HTR-8/SVneo (cell line): Measurements from ENCODE around the gene DZIP1.
A peak's percentile ranks its signal among the peaks of the same experiment; 100 is the strongest.

ENCODE experiments used
- DNase-seq: peaks from one replicate; pipeline ENCODE4 v3.0.0; 2011; ENCODE audit warnings: low spot score, mixed read lengths; ENCODE audit not compliant: insufficient read length
- FAIRE-seq: peaks from 2 replicates; lab custom pipeline; 2011; peaks lifted over from hg19 to GRCh38; lab: Jason Lieb, UNC

Gene DZIP1

GRCh38 chr13:95553581-95554385 lies 90.7 kb downstream of the DZIP1 start:
- no peak for FAIRE-seq

DNA sequence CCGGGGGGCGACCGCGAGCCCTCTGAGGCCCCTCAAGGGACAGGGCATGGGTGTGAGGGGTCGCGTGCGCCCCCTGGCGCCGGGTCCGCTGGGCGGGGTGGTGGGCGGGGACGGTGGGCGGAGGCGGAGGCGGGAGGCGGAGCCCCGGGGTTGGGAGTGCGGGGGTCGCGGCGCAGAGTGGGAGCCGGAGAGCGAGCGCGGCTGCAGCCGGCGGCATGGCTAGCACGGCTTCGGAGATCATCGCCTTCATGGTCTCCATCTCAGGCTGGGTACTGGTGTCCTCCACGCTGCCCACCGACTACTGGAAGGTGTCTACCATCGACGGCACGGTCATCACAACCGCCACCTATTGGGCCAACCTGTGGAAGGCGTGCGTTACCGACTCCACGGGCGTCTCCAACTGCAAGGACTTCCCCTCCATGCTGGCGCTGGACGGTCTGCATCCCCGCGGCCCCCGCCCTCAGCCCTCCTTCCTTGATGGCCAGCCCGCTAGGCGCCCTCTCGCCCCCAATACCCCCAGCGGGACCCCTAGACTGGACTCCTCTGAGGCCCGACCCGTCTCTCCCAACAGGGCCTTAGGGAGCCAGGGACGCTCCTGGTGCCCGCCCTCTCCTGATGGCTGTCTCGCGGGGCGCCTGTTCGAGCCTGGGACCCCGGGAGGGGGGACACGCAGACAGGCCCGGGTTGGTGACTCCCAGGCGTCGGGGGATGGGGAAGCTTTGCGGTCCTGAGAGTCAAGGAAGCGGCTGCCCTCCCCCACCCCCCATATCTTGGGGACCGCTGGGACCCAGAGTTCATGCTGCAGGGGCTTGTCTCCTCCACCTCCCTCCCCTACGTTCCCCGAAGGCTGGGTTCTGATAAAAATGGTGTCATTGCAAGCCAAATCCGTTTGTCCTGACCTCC lies 91.7 kb downstream of the DZIP1 start, which contains the start of gene CLDN10:
Gene CLDN10, plus strand, starts transcription at position 182 of the 903 bp plus-strand sequence. Its CDS starts 34 bp downstream, at position 216.
- FAIRE-seq = no peak
- no peak for DNase-seq

More at GRCh38 chr13:95553581-95554385, 90.7 kb downstream of the DZIP1 start:
- no peak for DNase-seq

- no peak for FAIRE-seq
- no peak for DNase-seq
Measured at GRCh38 chr13:95552208-95552538, 92.3 kb downstream of the DZIP1 start.

- DNase-seq = no peak
- no peak for FAIRE-seq
Measured at GRCh38 chr13:95547531-95548167, 96.9 kb downstream of the DZIP1 start.

DNA sequence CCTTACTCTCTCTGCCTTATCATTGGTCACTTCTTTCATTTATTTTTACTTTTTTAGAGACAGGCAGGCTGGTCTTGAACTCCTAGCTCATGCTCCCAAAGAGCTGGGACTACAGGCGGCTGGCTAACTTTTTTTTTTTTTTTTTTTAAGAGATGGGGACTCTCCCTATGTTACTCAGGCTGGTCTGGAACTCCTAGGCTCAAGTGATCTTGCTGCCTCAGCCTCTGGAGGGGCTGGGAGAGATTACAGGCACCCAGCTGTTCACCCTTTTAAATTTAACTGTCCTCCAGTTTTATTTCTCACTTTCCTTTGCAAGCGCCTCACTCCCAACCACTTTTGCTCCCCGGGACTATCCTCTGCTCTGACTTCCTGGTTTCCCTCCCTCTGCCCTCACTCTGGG lies 97.6 kb downstream of the DZIP1 start:
- no peak for DNase-seq
- no peak for FAIRE-seq

GRCh38 chr13:95544293-95544692 lies 100.2 kb downstream of the DZIP1 start:
- no peak for FAIRE-seq

DNA sequence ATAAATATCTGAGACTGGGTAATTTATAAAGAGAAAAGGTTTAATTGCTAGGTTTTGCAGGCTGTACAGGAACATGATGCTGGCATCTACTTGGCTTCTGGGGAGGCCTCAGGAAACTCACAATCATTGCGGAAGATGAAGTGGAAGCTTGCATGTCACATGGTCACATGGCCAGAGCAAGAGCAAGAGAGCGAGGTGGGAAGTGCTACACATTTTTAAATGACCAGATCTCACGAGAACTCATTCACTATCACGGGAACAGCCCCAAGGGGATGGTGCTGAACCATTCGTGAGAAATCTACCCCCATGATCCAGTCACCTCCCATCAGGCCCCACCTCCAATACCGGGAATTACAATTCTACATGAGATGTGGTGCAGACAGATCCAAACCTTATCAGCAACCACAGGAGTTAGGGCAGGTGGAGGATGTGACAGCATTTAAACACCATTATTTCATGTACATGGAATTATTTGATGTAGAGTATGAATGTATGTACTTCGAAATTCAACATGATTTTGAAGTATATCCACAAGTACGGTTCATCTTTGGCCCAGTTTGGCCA lies 102.5 kb downstream of the DZIP1 start:
- DNase-seq (no peak), FAIRE-seq (no peak)

More at GRCh38 chr13:95544293-95544692, 100.2 kb downstream of the DZIP1 start:
- DNase-seq = no peak

DNA sequence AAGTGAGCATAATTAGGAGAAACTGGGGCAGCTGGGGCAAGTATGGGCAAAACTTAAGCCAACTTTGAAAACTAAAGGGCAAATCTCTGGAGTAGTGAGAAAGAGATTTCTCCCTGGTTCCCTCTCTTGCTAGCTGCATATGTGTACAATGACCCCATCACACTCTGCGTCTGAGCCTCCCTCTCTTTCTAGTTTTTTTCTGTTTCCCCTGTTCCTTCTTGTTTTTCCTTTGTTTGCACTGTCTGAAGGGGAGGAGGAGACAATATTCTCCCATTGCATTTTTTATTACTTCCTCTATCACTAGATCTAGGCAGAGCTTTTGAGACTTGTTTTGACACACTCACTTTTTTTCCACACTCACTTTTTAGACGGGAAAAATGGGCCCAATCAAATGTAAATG lies 103.2 kb downstream of the DZIP1 start:
- FAIRE-seq (no peak), DNase-seq (no peak)

DNA sequence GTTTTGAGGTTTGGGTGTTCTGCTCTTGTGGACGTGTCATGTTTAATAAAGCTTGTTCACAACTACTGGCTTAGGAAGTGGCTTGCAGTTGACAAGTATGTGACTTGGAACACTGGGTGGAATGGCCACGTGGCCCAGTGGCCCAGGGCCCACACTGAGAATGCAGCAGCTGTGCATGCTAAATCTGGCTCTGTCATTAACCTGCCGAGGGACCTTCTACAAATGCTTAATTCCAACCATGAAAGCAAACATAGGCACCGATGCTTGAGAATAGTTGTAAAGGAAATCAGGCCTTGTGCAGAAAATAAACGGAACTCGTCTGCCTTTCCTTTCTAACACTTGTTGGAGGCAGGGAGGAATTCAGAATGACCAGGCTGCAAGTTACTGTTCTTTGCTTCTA lies 103.6 kb downstream of the DZIP1 start:
- no peak for FAIRE-seq
- no peak for DNase-seq

DNA sequence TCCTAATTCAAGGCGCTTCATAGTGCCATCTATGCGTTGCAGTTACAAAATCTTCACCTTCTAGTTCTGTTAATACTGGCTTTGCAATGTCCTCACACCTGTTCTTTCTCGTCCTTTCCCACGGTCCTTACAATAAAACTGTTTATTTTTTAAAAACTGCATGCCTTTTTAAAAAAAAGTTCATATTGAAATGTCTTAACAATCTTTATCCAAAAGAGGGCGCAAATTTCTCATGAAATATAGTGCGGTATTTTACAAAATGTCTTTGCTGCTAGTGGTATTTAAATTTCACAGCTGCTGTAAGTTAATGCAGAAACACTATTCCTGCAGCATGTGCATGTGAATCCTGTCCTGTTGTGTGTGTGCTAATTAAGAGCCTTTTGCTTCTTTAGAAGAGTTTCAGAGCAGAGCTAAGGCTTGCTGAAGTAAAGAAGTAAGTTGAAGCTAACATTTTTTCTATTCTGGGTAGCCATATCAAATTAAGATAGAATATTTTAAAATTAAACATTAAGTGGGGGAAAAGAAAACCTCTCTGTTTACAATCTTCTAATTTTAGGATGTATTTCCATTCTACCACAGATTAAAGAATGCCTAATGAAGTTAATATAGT lies 107.8 kb downstream of the DZIP1 start:
- FAIRE-seq (no peak), DNase-seq (peak; percentile 9)

DNA sequence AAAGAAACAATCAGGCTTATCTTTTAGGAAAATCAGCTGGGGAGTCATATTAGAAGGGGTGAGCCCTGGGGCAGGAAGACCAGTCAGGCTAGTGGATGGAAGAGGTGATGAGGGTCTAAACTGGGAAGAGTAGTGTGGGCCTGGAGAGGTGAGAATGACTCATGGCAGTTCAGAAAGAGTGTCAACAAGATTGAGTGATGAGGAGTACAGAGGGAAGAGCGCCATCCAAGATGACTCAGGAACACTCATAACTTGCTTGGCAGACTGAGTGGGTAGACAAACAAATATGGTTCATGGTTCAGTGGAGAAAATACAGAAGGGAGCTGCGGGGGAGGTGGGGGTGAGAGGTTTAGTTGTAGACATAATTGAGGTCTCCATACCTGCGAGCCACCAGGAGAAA lies 109.3 kb downstream of the DZIP1 start:
- DNase-seq = peak; percentile 7

GRCh38 chr13:95533545-95534160 lies 110.9 kb downstream of the DZIP1 start:
- DNase-seq (no peak), FAIRE-seq (no peak)

More for the DNA sequence above, 109.3 kb downstream of the DZIP1 start:
- FAIRE-seq = no peak

DNA sequence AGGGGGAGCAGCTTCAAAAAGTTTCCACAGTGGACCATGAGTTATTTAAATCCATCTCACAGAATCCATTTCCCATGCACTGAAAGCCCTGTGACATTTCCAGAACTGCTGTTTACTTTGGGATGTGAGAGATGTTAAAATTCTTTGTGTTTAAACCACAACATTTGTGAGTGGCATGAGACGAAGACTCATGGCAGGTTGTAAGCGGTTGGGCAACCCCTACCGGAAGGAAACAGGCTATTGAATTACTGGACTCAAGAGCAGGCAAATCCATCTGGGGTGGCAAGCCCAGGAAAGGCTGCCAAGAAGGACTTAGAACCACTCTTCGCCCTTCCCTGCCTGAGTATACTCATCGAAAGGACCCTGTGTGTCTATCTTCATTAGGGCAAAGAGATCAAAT lies 114.3 kb downstream of the DZIP1 start:
- DNase-seq (peak; percentile 30), FAIRE-seq (no peak)
